HG03175 (cell line): ENCODE results near the gene FMN1.
"Not testable (repeated sequence)": the region's sequence is repeated elsewhere in the genome, so short reads cannot be mapped to it uniquely, and the experiment has no call there.

Source experiments
- ATAC-seq: cut with Tn5 transposase; IDR thresholded peaks from one replicate; pipeline ENCODE4 v1.9.1; 2021; ENCODE audit warnings: mild to moderate bottlenecking, moderate library complexity; ENCODE audit not compliant: unreplicated experiment

FMN1 gene

DNA sequence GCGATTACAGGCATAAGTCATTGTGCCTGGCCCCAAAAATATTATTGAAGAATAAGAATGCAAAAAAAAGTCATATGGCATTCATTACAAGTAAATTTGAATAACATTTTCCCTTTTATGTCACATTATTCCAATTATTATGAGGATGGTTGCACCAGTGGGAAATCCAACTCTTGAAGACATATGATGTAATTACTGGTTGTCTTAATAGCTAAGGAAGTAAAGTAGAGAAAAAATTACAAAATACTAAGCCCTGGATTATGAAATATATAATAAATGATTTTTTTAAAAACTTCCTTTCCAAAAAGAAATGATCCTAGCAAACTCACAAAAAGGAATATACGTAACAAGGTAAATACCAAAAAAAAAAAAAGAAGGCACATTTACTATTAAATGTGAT, 98.9 kb downstream of the FMN1 start:
- no peak for ATAC-seq

DNA sequence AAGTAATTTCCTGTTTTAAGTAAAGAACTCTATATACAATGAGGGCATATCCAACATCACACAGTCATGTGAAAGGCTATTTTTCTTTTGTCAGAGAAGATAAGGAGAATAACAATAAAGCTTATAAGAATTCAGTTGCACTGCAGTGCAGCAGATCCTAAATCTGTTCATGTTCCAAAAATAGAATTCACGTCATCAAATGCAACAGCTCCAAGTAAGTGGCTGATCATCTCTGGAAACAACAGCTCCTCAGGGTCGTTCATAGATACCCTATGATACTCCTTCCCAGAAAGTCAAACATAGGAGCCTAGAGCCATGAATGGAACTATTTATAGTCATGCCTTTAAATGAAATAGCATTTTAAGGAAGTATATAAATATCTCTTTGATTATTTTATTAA, 100.2 kb downstream of the FMN1 start:
- ATAC-seq = no peak

DNA sequence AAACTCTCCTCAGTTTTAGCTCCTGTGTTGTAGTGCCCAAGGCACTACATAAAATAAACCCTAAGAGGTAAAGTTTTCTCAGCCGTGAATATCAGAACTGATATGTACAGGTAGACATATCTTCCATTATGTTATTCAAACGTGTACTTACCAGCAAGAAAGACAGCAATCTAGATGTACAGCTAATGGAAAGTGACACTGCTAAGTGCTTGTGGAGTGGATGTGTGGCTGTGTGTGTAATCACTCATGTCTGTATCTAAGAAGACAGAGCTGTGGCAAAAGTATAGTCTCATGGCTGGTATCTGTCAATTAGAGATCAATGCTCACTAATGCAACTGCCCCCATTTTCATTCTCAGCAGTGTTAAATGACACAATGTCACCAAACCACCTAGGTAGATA, 101.3 kb downstream of the FMN1 start:
- ATAC-seq = no peak

DNA sequence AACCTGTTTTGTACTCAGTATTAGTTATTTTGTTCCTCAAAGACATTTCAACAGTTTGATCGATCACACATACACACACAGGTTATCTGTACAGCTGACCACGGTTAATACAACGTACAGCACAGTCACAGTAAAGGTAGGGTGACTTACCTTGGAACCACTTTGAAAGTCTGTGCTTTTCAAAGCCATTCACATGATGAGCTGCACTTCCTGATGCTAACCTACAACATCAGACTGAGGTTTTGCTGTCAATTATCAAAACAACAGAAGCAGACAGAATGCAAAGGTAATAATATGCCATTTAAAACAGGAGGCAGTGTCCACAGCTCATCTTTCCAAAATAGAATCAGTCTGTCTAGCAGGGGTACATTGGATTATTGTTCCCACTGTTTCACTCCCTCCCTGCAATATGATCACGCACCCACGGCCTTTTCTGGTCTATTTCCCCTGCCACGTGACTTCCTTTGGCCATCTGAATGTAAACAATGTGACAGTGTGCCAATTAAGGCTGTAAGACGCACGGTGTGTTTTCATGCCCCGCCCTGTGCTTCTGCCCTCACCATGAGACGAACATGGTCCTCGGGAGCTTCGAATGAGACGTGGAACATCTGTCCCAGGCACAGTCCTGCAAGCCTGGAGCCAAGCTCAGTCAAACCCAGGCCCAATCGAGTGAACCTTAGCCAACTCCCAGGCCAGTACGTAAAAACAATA, 102.4 kb downstream of the FMN1 start:
- ATAC-seq = no peak

DNA sequence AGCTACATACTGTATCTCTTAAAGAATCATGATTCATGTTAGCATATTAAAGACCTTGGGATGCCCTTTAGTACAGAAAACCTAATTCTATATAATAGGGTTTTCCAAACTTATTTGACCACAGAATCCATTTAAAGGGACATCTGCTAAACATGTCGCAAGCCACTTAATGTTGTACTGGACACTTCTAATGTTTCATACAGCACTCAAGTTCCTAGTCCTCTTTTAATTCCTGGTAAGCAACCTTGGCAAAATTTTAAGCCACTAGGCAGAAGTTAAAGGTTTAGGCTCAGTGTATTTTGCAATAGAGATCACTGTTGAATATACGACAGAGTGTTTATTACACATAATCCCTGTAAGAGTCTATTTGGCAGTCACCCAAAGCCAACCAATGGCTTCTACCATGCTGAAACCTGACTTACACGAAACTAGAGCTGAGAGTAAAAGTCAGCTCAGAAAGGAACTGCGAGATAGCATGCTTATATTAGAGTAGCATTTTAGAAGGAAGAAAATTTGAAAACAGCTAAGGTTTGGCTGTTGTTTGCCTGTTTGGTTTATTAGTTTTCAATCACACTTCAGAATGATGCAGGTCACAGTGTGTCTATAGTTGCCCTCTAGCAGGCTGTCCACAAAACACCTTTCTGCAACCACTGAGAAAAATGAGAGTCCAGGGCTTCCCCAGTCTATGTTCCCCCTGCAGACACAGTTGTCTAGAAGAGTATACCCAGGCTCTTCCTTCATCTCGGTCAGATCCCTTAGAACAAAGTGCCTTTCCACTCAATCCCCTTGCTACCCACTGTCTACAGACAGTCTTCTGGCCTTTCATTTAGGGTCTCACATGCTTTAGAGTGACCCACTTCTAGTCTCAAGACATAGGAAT, 104.4 kb downstream of the FMN1 start:
- ATAC-seq = no peak

DNA sequence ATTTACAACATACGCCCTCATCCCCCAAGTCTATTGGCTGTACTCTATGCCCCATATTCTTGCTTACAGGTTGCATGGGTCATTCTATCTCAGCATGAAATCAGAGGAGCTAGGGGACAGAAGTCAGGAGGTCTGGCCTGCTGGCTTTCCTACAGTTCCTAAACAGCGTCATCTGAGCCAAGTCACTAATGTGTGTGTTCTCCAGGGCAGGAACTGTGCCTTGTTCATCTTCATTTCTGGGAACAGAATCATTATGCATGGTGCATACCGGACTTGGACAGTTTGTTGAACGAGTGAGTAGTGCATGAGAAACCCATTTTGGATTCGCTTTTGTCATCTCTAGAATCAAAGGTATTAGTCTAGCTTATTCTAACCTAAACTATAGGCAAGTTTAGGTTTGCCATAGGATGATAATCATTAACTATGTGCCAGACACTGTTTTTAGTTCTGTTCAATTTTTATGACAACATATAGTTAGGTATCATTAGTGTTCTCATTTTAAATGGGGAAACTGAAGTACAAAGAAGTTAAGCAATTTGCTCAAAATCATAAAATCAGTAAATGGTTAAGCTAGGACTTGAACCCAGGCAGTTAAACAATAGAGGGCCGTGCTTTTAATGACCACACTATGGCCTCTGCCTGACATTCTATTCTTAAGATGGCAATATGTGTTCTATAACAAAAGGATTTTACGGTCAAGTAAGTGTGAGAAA, 105.2 kb downstream of the FMN1 start:
- ATAC-seq = no peak

DNA sequence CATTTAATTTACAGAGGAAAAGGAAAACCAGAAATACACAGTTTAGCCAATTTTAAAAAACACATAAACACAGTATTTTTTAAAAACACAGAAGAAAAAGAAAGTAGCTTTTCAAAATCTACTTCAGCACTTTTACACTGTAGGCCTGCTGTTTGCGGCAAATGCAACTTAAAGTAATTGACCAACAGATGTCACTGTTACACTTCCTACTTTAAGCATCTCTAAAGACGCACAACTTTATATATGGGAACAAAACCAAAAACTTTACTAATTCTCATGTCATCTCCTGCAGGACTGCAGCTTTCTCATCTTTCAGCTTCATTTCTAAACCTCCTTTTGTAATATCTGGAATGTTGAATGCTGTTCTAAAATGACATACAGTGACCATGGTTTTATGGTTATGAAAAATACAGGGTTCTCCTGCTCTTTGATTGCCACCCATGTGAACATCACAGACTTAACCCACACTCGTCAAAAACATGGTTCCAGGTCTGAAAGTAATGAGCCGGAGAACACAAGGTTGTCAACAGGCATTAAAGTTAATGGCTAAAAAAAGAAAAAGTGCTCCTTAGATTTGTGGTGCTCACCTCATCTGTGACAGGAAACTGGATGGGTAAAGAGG, 107.9 kb downstream of the FMN1 start:
- no peak for ATAC-seq

DNA sequence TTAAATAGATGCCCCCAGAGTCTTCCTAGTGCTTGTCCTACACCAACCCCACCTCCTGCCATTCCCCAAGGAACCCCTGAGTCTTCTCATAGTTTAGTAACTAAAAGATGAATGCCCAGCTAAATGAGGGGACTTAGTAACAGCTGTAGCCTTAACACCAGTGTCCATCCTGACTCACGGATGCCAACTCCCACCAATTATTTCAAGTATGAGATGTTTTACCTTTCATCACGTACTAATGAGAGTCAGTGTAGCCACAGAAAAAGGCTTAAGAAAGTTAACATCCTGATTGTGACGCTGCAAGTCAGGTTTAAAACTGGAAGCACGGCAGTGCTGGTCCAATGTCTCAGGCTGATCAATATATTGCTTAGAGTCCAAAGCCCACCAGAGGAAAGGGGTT, 109.9 kb downstream of the FMN1 start:
- no peak for ATAC-seq

DNA sequence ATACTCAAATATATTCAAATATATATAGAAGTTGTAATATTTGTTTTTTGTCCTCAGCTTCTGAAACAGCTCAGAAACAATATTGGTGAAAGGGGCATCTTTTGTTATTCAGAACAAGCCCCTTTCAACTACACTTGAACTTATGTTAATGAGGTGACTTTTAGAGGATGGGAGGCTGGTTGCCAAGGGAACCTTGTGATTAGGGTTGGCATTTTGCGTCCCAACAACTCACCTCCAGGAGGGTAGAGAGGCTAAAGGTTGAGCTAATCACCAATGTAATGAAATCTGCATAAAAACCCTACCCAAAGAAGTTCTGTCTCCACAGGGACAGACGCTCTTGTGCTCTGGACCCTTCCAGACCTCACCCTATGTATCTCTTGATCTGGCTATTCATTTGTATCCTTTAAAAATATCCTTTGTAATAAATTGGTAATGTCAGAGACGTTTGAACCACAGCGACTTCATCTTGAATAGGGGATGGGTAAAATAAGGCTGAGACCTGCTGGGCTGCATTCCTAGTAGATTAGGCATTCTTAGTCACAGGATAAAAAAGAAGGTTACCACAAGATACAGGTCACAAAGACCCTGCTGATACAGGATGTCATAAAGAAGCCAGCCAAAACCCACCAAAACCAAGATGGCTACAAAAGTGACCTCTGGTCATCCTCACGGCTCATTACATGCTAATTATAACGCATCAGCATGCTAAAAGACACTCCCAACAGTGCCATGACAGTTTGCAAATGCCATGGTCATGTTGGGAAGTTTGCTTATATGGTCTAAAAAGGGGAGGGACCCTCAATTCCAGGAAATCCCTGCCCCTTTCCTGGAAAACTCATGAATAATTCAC, 111.1 kb downstream of the FMN1 start:
- ATAC-seq = no peak

DNA sequence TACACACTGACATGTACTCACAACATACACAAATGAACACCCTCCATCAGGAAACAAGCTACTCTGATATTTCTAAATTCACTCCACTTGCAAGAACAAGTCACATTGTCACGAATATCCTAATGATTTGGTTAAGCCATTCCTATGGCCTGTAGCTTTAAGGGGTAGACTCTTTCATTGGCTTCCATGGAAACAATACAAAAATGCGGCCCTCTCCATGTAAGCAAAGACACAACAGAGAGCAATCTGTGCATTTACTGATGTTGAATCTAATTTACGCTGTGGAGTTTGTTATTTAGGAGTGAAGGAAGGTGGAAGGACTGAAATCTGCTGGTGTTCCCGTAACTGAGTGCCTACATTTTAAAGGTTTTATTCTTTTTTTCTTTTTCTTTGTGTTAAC, 114.5 kb downstream of the FMN1 start:
- no peak for ATAC-seq

DNA sequence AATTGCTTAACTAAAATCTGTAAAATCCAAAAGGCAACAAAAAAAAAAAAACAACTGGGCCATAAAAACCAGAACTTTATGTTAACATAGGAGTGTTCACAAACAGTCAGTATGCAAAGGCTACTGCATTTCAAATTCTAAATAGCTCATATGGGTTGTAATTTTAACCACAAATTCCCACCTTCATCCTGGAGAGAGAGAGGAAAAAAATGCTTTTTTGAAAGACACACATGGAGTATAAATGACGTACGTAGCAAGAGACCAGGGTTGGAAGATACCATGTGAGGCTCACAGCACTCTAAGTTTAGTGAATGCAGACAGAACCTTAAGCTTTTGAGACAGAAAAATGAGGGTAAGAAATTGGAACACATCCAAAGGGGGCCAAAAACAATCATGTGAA, 115.9 kb downstream of the FMN1 start:
- ATAC-seq = no peak

DNA sequence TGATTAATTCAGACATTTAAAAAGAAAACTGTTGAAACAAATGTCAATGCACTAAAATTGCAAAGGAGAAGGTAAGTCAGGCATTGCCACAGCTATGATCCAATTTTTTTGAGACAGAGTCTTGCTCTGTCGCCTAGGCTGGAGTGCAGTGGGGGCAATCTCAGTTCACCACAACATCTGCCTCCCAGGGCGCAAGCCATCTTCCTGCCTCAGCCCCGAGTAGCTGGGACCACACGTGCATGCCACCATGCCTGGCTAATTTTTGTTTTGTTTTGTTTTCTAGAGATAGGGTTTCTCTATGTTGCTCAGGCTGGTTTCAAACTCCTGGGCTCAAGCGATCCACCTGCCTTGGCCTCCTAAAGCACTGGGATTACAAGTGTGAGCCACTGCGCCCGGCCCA, 117.6 kb downstream of the FMN1 start:
- ATAC-seq = no peak

DNA sequence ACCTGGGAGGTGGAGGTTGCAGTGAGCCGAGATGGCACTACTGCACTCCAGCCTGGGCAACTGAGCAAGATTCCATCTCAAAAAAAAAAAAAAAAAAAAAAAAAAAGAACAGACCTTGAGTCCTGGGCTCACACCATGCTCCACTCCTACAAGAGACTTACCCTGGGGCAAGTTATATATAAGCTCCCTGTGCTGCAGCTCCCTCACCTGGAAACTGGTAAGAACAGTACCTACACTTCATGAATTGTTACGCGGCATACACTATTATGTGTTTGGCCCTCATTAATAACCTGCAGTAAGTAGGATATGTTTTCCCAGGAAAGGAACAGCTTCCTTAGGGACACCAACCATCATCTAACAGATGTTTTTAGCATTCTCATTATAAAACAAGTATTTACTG, 119.6 kb downstream of the FMN1 start:
- no peak for ATAC-seq

DNA sequence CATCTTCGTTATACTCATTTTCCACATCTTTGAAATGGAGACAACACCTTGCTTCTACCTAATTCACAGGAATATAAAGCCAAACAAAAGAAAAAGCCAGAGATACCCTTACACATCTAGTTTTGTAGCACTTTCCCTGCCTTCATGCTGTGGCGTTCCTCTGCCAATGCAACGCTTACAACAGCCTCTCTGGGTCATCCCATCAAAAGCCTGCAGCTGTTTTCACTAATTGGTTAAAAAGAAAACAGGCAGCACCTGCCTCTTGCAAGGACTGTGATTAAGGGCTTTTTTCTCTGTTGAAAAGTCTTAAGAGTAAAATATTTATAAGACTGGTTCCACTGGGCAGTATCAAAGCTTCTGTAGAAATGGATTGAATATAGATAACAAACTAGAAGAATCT, 120.3 kb downstream of the FMN1 start:
- ATAC-seq = no peak

DNA sequence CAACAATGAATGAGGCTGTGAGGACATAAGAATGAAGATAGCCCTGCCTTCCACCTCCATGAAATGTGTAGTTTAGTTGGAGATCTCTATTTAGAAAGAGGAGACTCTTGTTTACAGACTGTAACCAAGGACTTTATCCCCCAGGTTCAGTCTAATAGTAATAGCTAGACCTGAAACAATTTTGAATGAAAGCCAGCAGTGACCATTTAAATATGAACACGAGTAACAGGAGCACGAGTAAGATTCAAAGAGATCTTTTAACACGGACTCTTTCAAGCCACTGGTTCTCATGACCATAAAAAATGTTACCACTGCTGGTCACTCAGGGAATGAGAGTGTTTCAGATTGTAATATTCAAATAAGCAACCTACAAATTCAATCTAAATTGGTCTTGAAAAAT, 123.1 kb downstream of the FMN1 start:
- ATAC-seq = no peak

DNA sequence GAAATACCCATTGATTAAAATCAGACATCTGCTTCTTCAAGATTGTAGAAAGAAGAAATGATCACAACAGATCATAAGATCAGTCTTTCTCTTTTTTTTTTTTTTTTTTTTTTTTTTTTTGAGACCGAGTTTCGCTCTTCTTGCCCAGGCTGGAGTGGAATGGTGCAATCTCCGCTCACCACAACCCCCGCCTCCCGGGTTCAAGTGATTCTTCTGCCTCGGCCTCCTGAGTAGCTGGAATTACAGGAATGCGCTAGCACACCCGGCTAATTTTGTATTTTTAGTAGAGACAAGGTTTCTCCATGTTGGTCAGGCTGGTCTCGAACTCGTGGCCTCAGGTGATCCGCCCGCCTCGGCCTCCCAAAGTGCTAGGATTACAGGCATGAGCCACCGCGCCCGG, 124.6 kb downstream of the FMN1 start:
- not testable (repeated sequence) for ATAC-seq

DNA sequence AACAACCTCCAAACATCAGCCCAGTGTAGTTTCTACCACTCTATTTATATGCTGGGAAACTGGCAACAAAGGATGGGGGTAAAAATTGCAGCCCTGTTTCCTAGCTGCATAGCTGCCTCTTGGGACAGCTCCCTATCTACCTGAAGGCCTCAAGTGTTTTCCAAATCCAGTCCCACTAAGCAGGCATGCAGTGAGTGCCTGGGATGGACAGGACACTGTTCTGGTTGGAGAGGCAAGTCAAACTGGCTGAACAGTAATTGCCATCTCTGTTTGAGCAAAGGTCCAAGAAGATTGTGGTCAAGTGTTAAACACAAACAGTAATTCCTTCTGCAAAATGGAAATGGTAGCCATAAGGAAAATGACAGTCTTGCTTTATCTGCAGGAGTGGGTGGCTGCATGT, 125.4 kb downstream of the FMN1 start:
- no peak for ATAC-seq

DNA sequence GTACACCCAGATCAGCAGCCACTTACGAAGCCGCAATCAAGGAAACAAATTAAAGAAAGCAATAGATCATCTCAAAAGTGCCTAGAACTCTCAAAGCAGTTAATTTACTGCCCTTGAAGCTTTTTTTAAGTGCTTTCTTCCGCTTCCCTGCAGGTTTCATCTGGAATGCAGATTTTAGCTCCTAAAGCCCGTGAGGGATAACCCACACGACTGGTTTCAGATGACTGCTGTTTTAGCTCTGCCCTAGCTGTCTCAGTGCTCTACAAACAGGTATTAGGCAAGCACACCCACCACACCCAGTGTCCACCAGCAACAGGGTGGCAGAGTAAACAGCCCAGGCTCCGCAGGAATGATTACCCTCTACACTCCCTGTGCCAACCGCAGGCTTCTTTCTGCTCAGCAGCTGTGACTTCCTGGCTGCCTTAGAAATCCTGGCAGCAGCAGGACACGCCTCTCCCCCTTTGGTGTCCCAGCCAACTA, 126.0 kb downstream of the FMN1 start:
- no peak for ATAC-seq

DNA sequence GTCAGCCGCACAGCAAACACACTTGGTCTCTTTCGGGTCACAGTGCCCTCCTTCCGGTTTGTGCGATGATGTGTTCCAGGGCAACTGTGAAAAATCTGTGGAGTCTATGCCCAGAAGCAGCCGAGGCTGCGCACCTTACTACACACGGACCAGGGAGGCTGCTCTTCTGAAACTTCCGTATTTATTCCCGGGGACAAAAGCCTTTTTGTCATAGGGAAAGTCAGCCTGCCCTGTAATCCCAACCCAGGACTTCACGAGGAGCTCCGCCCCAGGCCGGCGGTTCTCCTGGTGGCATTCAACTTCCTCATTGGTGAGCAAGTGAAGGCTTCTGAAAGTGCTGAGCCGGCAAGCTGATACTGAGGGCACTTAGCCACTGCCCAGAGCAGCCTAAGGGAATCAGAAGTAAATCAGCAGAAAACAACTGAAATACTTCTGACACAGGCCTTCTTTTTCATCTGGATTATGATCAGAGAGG, 126.5 kb downstream of the FMN1 start:
- no peak for ATAC-seq

DNA sequence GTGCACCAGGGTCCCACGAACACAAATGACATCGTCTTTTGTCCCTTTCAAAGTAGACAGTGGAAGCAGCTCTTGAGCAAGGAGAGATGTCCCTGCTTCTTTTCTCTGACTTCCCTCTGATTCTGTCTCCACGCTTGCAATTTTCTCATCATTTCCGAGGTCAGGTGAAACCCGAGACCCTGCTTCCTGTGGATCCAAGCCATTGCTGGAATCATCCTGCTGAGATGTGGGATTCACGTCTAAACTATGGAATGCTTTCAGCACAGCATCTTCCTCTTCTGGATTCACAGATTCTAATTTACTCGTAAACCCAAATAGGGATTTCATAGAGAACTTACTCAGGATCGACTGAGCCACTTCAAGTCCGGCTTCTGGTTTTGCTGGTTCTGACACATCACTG, 127.1 kb downstream of the FMN1 start:
- ATAC-seq = no peak
